NOMO-1 treated with DMSO at 0.1 percent for 48 hours (cell line): ENCODE results near the gene PKMYT1.

Experiments used
- DNase-seq: peaks from one replicate; lab custom pipeline; 2025; ENCODE audit not compliant: unreplicated experiment; lab: John Stamatoyannopoulos, UW

PKMYT1 gene

GRCh38 chr16:2980227-2981176, at the start of gene PKMYT1:
Gene PKMYT1, minus strand, starts transcription at chr16:2980446. Its CDS starts 789 bp downstream, at chr16:2979657.
- DNase-seq, result peak; percentile 86

GRCh38 chr16:3029491-3030221, 49.4 kb upstream of the PKMYT1 start:
- peak; percentile 16 for DNase-seq

GRCh38 chr16:3028716-3029319, 48.6 kb upstream of the PKMYT1 start:
- DNase-seq, result no peak

GRCh38 chr16:3027983-3028715, 47.9 kb upstream of the PKMYT1 start:
- DNase-seq, result peak; percentile 48

- no peak for DNase-seq
Observed at GRCh38 chr16:3027489-3027795, 47.2 kb upstream of the PKMYT1 start.

- no peak for DNase-seq
Observed at GRCh38 chr16:3026609-3027488, 46.6 kb upstream of the PKMYT1 start.

- no peak for DNase-seq
Observed at GRCh38 chr16:3026003-3026378, 45.7 kb upstream of the PKMYT1 start.

- no peak for DNase-seq
Observed at GRCh38 chr16:3025032-3026002, 45.1 kb upstream of the PKMYT1 start.

- DNase-seq, result peak; percentile 95
Observed at GRCh38 chr16:3023669-3024478, 43.6 kb upstream of the PKMYT1 start, which contains the start of the genes HCFC1R1 and THOC6. Gene HCFC1R1, minus strand, starts transcription at chr16:3023942. Its CDS starts 1 bp downstream, at chr16:3023941. Gene THOC6, plus strand, starts transcription at chr16:3024035. Its CDS starts 292 bp downstream, at chr16:3024327.

- no peak for DNase-seq
Observed at GRCh38 chr16:3023415-3023668, 43.1 kb upstream of the PKMYT1 start.

GRCh38 chr16:3022684-3023414, 42.6 kb upstream of the PKMYT1 start:
- no peak for DNase-seq

GRCh38 chr16:3022208-3022683, 42.0 kb upstream of the PKMYT1 start:
- DNase-seq, result peak; percentile 53

- DNase-seq, result peak; percentile 58
Observed at GRCh38 chr16:3021449-3022207, 41.4 kb upstream of the PKMYT1 start.

GRCh38 chr16:3020604-3021448, 40.6 kb upstream of the PKMYT1 start:
- DNase-seq, result peak; percentile 24

- DNase-seq, result peak; percentile 70
Observed at GRCh38 chr16:3020247-3020603, 40.0 kb upstream of the PKMYT1 start, which contains the start of gene TNFRSF12A. Gene TNFRSF12A, plus strand, starts transcription at chr16:3020368. Its CDS starts 30 bp downstream, at chr16:3020398.
